Measurements from ENCODE around the gene SPAG9.

The SPAG9 gene

GRCh38 chr17:51015145-51015558, 105.5 kb downstream of the SPAG9 start:
- H3K4me3 ChIP-seq (ENCODE audit: control insufficient read depth, low read depth, low read length): no peak overlapping the region
- no peak for DNase-seq (ENCODE audit: low read depth)
- TF ChIP-seq CTCF (IDR thresholded peaks at IDR 0.05; ENCODE audit: control insufficient read depth, insufficient read depth, low read depth, low read length, missing control alignments): no peak

GRCh38 chr17:51014129-51014528, 106.5 kb downstream of the SPAG9 start:
- no peak for DNase-seq (ENCODE audit: low read depth)
- no peak overlapping the region for H3K4me3 ChIP-seq (ENCODE audit: control insufficient read depth, low read depth, low read length)
- no peak for TF ChIP-seq CTCF (IDR thresholded peaks at IDR 0.05; ENCODE audit: control insufficient read depth, insufficient read depth, low read depth, low read length, missing control alignments)

- H3K4me3 ChIP-seq (ENCODE audit: control insufficient read depth, low read depth, low read length): no peak overlapping the region
- no peak for DNase-seq (ENCODE audit: low read depth)
- no peak for TF ChIP-seq CTCF (IDR thresholded peaks at IDR 0.05; ENCODE audit: control insufficient read depth, insufficient read depth, low read depth, low read length, missing control alignments)
Observed at GRCh38 chr17:51013322-51013721, 107.3 kb downstream of the SPAG9 start.

GRCh38 chr17:51012538-51012937, 108.1 kb downstream of the SPAG9 start:
- no peak overlapping the region for H3K4me3 ChIP-seq (ENCODE audit: control insufficient read depth, low read depth, low read length)
- DNase-seq (ENCODE audit: low read depth): no peak
- TF ChIP-seq CTCF (IDR thresholded peaks at IDR 0.05; ENCODE audit: control insufficient read depth, insufficient read depth, low read depth, low read length, missing control alignments): no peak

GRCh38 chr17:51010173-51010675, 110.4 kb downstream of the SPAG9 start:
- TF ChIP-seq CTCF (IDR thresholded peaks at IDR 0.05; ENCODE audit: control insufficient read depth, insufficient read depth, low read depth, low read length, missing control alignments): no peak
- H3K4me3 ChIP-seq (ENCODE audit: control insufficient read depth, low read depth, low read length): no peak overlapping the region
- no peak for DNase-seq (ENCODE audit: low read depth)

- DNase-seq (ENCODE audit: low read depth): no peak
- no peak for TF ChIP-seq CTCF (IDR thresholded peaks at IDR 0.05; ENCODE audit: control insufficient read depth, insufficient read depth, low read depth, low read length, missing control alignments)
- H3K4me3 ChIP-seq (ENCODE audit: control insufficient read depth, low read depth, low read length): no peak overlapping the region
Observed at GRCh38 chr17:51006601-51007000, 114.1 kb downstream of the SPAG9 start.

GRCh38 chr17:51005768-51006167, 114.9 kb downstream of the SPAG9 start:
- no peak overlapping the region for H3K4me3 ChIP-seq (ENCODE audit: control insufficient read depth, low read depth, low read length)
- no peak for DNase-seq (ENCODE audit: low read depth)
- TF ChIP-seq CTCF (IDR thresholded peaks at IDR 0.05; ENCODE audit: control insufficient read depth, insufficient read depth, low read depth, low read length, missing control alignments): no peak
